Mammary epithelial cell (primary cell): Measurements from ENCODE around the gene SMIM8.

Source experiments
- EZH2 ChIP-seq: IDR thresholded peaks from 2 replicates; pipeline ENCODE4 v1.6.1; 2012; ENCODE audit warnings: low read length, inconsistent platforms, borderline replicate concordance
- TF ChIP-seq, protein P1 (sequence below), 2 donors: IDR thresholded peaks in 1 of 2; conservative IDR thresholded peaks in 1 of 2; 2 replicates each; pipeline ENCODE4 v1.5.1; 2011 to 2012; ENCODE audit warnings: inconsistent platforms in 2 of 2, low read length in 2 of 2, mild to moderate bottlenecking in 2 of 2, control low read depth in 1 of 2, low read depth in 1 of 2; ENCODE audit not compliant: insufficient read depth in 1 of 2; ENCODE audit errors: extremely low read depth in 1 of 2

DNA sequence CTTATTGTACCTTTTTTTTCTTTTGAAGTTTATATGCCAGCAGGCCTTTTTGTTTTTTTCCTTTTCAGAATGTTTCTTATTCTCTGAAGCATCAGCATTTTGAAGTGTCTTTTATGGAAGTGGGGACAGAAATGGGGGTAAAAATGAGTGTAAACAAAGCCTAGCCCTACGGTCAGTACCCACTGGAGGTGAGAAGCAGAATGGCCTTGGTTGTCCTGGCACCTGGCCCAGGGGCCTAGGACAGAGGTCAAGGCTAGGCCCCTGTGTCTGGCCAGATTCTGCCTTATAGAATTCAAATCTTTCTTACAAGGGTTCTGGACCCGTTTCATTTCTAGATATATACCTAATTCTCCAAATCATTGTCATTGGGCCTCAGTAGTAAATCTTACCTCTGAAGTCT is 18.8 kb downstream of the SMIM8 start:
- TF ChIP-seq, protein P1, sequence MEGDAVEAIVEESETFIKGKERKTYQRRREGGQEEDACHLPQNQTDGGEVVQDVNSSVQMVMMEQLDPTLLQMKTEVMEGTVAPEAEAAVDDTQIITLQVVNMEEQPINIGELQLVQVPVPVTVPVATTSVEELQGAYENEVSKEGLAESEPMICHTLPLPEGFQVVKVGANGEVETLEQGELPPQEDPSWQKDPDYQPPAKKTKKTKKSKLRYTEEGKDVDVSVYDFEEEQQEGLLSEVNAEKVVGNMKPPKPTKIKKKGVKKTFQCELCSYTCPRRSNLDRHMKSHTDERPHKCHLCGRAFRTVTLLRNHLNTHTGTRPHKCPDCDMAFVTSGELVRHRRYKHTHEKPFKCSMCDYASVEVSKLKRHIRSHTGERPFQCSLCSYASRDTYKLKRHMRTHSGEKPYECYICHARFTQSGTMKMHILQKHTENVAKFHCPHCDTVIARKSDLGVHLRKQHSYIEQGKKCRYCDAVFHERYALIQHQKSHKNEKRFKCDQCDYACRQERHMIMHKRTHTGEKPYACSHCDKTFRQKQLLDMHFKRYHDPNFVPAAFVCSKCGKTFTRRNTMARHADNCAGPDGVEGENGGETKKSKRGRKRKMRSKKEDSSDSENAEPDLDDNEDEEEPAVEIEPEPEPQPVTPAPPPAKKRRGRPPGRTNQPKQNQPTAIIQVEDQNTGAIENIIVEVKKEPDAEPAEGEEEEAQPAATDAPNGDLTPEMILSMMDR (conservative IDR thresholded peaks at IDR 0.05 in 1 of 2, IDR thresholded peaks at IDR 0.05 in 1 of 2; ENCODE audit: extremely low read depth in 1 of 2, insufficient read depth in 1 of 2, low read depth in 1 of 2, low read length in 2 of 2) = no peak
- TF ChIP-seq EZH2 = no peak
